SK-N-SH (cell line): ENCODE results near the gene TP53TG5.

Experiments
- CHD2 ChIP-seq: fragments of 150-350 bp; IDR thresholded peaks from 2 replicates; pipeline ENCODE4 v1.6.1; 2018; ENCODE audit warnings: low read length; ENCODE audit not compliant: partially characterized antibody
- CTCF ChIP-seq: fragments of 200-600 bp; sonication (generic); IDR thresholded peaks from 2 replicates; pipeline ENCODE4 v1.6.1; 2017; ENCODE audit warnings: antibody characterized with exemption, mild to moderate bottlenecking, moderate library complexity
- EP300 ChIP-seq, 2 experiments: IDR thresholded peaks; 2 replicates each; pipeline versions ENCODE4 v1.4.0 to v1.6.1; 2012; ENCODE audit warnings: borderline replicate concordance in 1 of 2, low read depth in 1 of 2, low read length in 1 of 2
- FOSL2 ChIP-seq: IDR thresholded peaks from 2 replicates; pipeline ENCODE4 v1.4.0; 2012; ENCODE audit warnings: low read depth, mild to moderate bottlenecking, moderate library complexity, borderline replicate concordance
- GABPA ChIP-seq: IDR thresholded peaks from 2 replicates; pipeline ENCODE4 v1.4.0; 2012; ENCODE audit warnings: low read depth, mild to moderate bottlenecking
- RAD21 ChIP-seq: IDR thresholded peaks from 2 replicates; pipeline ENCODE4 v1.6.1; 2012; ENCODE audit warnings: mild to moderate bottlenecking, low read length
- REST ChIP-seq: IDR thresholded peaks from 2 replicates; pipeline ENCODE4 v1.6.1; 2012; ENCODE audit warnings: mild to moderate bottlenecking, low read depth, low read length, moderate library complexity
- RFX5 ChIP-seq: IDR thresholded peaks from 2 replicates; pipeline ENCODE4 v1.6.1; 2012; ENCODE audit warnings: mild to moderate bottlenecking, improper control_type of control experiment, low read length
- SIN3A ChIP-seq: IDR thresholded peaks from 2 replicates; pipeline ENCODE4 v1.6.1; 2012; ENCODE audit warnings: low read depth, mild to moderate bottlenecking, low read length, moderate library complexity, borderline replicate concordance
- SMC3 ChIP-seq: IDR thresholded peaks from 2 replicates; pipeline ENCODE4 v1.6.1; 2012; ENCODE audit warnings: low read depth, low read length, improper control_type of control experiment
- TAF1 ChIP-seq: IDR thresholded peaks from 2 replicates; pipeline ENCODE4 v1.6.1; 2012; ENCODE audit warnings: low read depth, mild to moderate bottlenecking, low read length, moderate library complexity, borderline replicate concordance
- TEAD4 ChIP-seq: IDR thresholded peaks from 2 replicates; pipeline ENCODE4 v1.4.0; 2012; ENCODE audit warnings: mild to moderate bottlenecking, borderline replicate concordance; ENCODE audit not compliant: insufficient read depth
- USF2 ChIP-seq: fragments of 150-350 bp; IDR thresholded peaks from 2 replicates; pipeline ENCODE4 v1.6.1; 2017; ENCODE audit warnings: antibody characterized with exemption, low read length, low read depth, borderline replicate concordance

DNA sequence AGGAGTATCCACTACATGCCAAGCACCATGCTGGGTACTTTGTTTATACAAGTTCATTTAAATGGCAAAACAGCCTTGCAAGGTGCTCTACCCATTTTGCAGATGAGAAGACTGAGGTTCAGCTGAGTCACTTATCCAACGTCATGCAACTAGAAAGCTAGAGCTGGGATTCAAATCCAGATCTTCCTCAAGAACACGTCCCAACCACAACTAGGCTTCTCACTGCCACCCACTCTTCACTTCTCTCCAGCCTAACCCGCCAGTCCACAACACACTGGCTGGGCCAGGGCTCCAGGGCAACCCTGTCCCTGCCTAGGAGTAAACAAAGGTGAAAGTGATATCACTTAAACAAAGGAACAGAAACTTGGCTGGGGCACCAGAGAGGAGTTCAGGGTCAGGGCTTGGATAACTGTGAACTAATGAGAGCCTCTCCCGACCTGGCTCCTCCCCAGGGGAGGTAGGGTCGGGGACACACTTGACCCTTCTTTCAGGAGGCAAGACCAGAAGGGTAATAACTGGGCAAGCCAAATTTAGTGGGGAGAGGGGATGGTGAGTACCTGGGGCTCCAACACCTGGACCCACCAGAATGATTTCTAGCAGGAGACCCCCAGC, 37.8 kb downstream of the TP53TG5 start:
- TF ChIP-seq RAD21 = no peak
- no peak for TF ChIP-seq CTCF
- no peak for TF ChIP-seq SMC3
- TF ChIP-seq FOSL2 = no peak
- TF ChIP-seq TAF1 = no peak
- TF ChIP-seq GABPA = no peak
- TF ChIP-seq USF2 = no peak
- no peak for TF ChIP-seq REST
- TF ChIP-seq CHD2 = no peak
- no peak for TF ChIP-seq RFX5
- no peak for TF ChIP-seq EP300 (IDR thresholded peaks at IDR 0.05; ENCODE audit: borderline replicate concordance in 1 of 2, low read depth in 1 of 2, low read length in 1 of 2)
- no peak for TF ChIP-seq TEAD4
- no peak for TF ChIP-seq SIN3A
